HCT116 (cell line): ENCODE results near the gene FRMD4A.

Experiments
- EZH2 ChIP-seq: fragments of 200-600 bp; sonication (generic); IDR thresholded peaks from 2 replicates; pipeline ENCODE4 v1.6.1; 2017; ENCODE audit warnings: antibody characterized with exemption, mixed run types
- POLR2A ChIP-seq: IDR thresholded peaks from 2 replicates; pipeline ENCODE4 v1.7.0; 2011; ENCODE audit warnings: borderline replicate concordance; ENCODE audit not compliant: insufficient read depth, insufficient read length; ENCODE audit errors: extremely low read depth
- TF ChIP-seq, protein P1 (sequence below), 3 experiments: fragments of 200-600 bp in 1 of 3; sonication (generic) in 1 of 3; IDR thresholded peaks in 2 of 3; conservative IDR thresholded peaks in 1 of 3; 2 replicates each; pipeline ENCODE4 v1.5.1; 2012 to 2017; ENCODE audit warnings: low read depth in 2 of 3, low read length in 2 of 3, antibody characterized with exemption in 1 of 3, borderline replicate concordance in 1 of 3, control low read depth in 1 of 3, mild to moderate bottlenecking in 1 of 3, mixed read lengths in 1 of 3, mixed run types in 1 of 3, moderate library complexity in 1 of 3; ENCODE audit not compliant: insufficient read depth in 1 of 3
- TF ChIP-seq, protein P2 (sequence below): IDR thresholded peaks from 2 replicates; pipeline ENCODE4 v1.6.1; 2012

DNA sequence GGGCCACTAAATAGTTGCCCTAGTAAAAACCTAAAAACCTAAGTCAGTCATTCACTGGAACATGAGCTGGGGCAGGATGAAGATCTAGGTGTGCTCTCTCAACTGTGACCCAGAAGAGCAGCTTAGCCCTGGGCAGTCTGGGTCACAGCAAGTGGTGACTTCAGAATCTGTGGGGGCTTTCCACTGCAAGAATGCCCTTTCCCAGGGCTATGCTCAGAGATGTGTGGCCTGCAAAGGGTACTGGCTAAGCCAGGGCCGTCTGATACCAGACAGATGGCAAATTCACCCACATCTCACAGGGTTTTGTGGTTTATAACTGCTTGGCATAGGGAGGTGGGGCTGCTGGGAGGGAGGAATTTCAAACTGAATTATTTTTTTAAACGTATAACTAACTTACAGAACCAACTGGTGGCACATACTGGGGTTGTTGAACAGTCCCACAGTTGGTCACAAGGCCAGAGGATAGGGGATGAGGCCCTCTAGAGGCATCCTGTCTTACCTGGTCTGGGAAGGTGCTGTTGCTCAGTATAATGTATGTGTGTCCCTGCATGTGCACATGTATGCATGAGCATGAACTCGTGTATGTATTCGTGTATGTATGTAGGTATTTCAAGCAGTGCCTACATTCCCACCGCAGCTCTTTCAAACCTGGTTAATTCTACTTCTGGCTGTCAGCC, 680.7 kb downstream of the FRMD4A start:
- TF ChIP-seq, protein P1, sequence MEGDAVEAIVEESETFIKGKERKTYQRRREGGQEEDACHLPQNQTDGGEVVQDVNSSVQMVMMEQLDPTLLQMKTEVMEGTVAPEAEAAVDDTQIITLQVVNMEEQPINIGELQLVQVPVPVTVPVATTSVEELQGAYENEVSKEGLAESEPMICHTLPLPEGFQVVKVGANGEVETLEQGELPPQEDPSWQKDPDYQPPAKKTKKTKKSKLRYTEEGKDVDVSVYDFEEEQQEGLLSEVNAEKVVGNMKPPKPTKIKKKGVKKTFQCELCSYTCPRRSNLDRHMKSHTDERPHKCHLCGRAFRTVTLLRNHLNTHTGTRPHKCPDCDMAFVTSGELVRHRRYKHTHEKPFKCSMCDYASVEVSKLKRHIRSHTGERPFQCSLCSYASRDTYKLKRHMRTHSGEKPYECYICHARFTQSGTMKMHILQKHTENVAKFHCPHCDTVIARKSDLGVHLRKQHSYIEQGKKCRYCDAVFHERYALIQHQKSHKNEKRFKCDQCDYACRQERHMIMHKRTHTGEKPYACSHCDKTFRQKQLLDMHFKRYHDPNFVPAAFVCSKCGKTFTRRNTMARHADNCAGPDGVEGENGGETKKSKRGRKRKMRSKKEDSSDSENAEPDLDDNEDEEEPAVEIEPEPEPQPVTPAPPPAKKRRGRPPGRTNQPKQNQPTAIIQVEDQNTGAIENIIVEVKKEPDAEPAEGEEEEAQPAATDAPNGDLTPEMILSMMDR (IDR thresholded peaks at IDR 0.05 in 2 of 3, conservative IDR thresholded peaks at IDR 0.05 in 1 of 3; ENCODE audit: borderline replicate concordance in 1 of 3, insufficient read depth in 1 of 3, low read depth in 2 of 3, low read length in 2 of 3): no peak
- TF ChIP-seq EZH2 (no peak), POLR2A (no peak)
- TF ChIP-seq, protein P2, sequence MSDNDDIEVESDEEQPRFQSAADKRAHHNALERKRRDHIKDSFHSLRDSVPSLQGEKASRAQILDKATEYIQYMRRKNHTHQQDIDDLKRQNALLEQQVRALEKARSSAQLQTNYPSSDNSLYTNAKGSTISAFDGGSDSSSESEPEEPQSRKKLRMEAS: no peak
